HG02678 (cell line): Measurements from ENCODE around the gene SCAMP4.
"Not testable (repeated sequence)": the region's sequence is repeated elsewhere in the genome, so short reads cannot be mapped to it uniquely, and the experiment has no call there.

ENCODE experiments used
- ATAC-seq: cut with Tn5 transposase; IDR thresholded peaks from one replicate; pipeline ENCODE4 v1.9.1; 2021; ENCODE audit warnings: mild to moderate bottlenecking, moderate library complexity; ENCODE audit not compliant: unreplicated experiment

The SCAMP4 gene

GRCh38 chr19:1865172-1866010 lies 39.8 kb upstream of the SCAMP4 start:
- no peak for ATAC-seq

DNA sequence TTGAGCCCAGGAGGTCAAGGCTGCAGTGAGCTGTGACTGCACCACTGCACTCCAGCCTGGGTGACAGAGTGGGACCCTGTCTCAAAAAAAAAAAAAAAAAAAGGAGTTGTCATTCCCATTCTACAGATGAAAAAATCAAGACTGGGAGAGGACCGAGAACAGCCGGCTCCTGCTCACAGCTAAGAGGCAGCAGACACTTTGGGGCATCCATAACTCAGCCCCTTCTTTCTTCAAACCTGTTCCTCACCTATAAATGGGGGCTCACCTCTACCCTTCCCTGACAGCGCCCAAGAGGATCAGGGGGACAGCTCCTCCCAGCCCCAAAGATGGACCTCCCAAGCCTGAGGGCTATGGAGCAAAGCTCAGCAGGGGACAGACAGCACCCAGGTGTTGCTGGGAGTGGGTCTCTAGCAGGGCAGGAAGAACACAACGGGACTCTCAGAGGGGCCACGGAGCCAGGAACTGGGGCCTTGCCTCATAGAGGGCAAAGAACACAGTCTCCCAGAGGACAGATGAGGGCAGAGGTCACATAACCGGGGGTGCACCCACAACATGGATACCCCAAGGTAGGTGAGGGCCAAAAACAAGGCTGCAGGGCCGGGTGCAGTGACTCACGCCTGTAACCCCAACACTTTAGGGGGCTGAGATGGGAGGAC lies 38.4 kb upstream of the SCAMP4 start:
- no peak for ATAC-seq

DNA sequence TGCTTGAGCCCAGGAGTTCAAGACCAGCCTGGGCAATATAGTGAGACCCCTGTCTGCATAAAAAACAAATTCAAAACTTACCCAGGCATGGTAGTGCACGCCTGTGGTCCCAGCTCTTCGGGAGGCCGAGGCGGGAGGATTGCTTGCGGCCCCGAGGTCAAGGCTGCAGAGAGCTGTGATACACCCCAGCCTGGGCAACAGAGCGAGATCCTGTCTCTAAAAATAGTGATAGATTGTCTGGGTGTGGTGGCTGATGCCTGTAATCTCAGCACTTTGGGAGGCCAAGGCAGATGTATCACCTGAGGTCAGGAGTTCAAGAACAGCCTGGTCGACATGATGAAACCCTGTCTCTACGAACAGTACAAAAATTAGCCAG lies 37.9 kb upstream of the SCAMP4 start:
- ATAC-seq = no peak

DNA sequence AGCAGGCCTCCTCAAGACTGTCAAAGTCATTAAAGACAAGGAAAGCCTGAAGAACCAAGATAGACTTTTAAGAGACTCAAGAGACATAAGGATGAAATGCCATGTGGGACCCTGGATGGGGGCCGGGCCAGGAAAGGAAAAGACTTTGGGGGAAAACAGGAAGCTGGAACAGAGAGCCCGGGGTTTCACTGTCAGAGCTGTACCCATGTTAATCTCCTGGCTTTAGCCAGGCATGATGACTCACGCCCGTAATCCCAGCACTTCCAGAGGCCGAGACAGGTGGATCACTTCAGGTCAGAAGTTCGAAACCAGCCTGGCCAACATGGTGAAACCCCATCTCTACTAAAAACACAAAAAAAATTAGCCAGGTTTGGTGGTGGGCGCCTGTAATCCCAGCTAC lies 36.2 kb upstream of the SCAMP4 start:
- no peak for ATAC-seq

DNA sequence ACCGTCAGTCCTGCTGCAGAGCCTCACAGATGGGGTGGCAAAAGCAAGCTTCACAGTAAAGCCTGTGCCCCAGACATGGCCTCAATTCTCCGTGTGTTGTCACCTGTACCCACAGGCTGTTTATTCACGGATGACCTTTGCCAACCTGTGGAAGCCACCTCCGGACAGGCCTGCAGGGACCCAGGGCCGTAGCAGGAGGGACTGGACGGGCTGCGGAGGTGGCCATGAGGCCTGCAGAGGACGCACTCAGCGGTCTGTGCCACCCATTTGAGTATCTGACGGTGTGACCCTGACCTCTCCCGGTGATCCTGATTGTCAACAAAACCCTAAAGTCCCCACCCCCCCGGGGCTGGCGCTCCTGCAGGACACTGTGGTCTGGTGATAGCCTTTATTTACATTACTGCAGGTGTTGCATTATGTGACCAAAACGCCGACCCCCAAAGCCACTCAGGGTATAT lies 34.0 kb upstream of the SCAMP4 start:
- ATAC-seq = no peak

- no peak for ATAC-seq
Measured at GRCh38 chr19:1871630-1872029, 33.6 kb upstream of the SCAMP4 start.

- no peak for ATAC-seq
Measured at GRCh38 chr19:1872807-1873523, 32.2 kb upstream of the SCAMP4 start.

DNA sequence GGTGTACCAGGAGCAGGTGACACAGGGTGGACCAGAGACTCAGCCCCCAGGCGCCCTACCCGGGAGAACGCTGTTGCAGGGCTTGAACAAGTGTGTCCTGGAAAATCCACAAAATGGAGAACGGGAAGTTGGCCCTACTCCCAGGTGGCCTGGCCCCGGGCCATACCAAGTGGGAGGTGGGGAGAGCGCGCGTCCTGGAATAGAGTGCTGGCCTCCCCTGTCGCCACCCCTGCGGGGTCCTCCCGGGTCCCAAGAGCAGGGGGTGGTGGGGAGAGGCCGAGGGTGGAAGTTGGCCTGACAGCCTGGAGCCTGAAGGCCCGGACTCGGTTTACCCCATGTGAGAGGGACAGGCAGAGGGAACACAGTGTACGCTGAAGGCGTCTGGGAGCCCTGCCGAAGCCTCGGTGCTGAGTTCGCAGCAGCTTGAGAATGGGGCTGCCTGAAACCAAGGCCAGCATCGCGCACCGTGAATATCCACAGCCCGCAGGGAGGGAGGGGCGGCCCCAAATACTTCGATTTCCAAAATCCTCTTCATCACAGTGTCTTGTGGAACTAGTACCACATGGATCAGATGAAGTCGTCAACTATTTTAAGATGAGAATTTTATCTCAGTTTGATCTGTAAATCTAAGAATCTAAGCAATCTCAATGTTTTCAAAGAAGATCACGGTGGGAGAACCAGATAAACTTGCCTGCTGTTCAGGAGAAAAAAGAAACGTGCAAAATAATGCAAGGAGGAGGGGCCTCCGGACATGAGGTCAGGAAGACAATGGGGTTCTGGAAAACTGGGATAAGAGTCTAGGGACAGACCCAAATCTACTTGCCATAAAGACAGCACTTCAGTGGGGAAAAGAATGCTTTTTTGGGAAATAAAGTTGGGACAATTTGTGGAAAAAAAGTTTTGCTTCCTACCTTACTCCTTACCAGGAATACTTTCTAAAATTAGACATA lies 31.4 kb upstream of the SCAMP4 start:
- ATAC-seq = no peak

- no peak for ATAC-seq
Measured at GRCh38 chr19:1874554-1875185, 30.5 kb upstream of the SCAMP4 start.

DNA sequence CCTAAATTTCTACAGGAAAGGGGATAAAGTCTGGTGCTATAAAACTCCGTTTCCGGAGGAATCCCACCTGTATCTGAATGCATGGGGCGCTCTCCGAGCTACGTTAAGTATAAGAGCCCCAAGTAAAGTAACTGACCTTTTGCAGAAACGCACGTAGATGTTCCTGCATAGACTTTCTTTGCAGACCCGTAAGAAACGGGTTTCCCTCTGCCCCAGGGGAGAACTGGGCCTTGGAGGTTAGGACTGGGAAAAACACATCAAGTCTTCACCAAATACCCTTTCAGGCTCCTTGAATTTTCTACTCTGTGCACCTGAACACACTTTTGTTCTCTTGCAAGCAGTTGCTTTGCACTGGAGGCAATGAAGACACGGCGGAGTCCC lies 29.9 kb upstream of the SCAMP4 start:
- not testable (repeated sequence) for ATAC-seq

DNA sequence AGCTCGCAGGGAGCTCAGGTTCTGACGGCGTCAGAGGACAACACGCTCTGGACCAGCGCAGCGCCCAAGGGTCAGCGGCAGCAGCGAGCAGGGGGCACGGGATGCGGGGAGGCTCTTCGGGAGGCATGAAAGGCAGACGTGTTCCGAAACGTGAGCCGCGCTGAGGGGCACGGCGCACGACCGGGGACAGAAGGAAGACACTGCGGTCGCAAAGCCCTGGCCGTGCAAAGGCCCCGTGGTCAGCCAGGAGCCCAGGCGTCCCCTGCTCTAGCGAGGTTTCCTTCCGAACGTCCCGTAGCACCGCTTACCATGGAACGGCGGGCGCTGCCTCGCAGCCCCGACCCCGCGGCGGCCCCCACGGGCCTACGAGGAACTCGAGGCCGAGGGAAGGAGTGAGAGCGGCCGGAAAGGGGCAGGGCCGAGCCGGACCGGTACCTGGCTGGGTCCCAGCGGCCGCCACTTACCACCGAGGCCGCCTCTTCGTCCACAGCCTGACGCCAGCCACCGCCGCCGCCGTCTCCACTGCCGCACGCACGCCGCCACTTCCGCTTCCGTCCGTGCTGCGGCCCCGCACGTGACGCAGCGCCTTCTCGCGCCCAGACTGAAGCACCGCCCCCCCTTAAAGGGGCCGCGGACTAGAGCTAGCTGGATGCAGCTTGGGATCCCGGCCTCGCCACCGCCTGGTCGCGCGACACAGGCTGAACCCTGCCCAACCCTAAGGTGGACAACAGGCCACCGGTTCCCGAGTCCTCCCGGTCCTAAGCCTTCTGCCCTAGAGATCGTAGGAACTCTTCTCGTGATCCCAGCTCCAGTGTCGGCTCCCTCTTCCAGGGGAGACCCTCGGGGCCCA lies 29.3 kb upstream of the SCAMP4 start:
- ATAC-seq = peak; percentile 88

- ATAC-seq = not testable (repeated sequence)
Measured at GRCh38 chr19:1876496-1877279, 28.5 kb upstream of the SCAMP4 start.

GRCh38 chr19:1877280-1877660 lies 27.9 kb upstream of the SCAMP4 start:
- ATAC-seq = not testable (repeated sequence)

- not testable (repeated sequence) for ATAC-seq
Measured at GRCh38 chr19:1878583-1878982, 26.6 kb upstream of the SCAMP4 start.

- not testable (repeated sequence) for ATAC-seq
Measured at GRCh38 chr19:1879982-1880381, 25.2 kb upstream of the SCAMP4 start.

- no peak for ATAC-seq
Measured at GRCh38 chr19:1880611-1881392, 24.4 kb upstream of the SCAMP4 start.

DNA sequence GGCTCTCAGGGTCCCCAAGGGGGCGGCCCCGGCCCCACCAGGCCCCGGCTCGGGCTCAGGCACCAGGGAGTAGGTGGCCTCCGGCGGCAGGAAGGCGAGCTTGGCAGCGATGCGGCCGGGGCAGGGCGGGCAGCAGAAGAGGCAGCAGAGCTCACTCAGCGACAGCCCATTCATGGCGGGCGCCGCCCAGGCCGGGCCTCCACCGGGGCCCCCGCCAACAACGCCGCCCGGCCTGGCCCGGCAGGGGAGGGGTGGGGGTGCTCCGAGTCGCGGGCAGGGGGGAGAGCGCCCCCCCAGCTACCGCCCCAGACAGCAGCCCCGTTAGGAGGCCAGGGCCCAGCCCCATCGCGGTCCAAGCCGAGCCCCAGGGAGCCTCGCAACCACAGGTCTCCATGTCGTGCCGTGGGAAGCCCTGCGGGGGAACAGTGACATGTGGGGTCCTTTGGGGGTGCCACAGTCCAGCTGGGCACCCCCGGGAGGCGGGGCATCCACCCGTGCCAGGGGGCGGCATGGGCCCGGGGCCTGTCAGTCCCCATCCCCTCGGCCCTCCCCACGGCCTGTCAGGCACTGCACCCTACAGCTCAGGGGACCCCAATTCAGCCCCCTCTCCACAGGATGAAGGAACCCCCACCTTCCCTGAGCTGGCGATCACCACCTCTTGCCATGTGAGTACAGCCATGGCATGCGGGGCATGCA lies 23.7 kb upstream of the SCAMP4 start:
- not testable (repeated sequence) for ATAC-seq
